Diencephalon (tissue), 1 donor: ENCODE results near the gene MTSS2. TPM values are rescaled to one million over a fixed set of nuclear protein-coding genes. Genes with fewer than 3 reads are reported as not detected.

Experiments used
- total RNA-seq: library from RNA; depleted of rRNA; stranded (reverse); fragments of >200 nt; gene quantifications from one replicate; pipeline ENCODE4 v1.2.3, GENCODE V29; 2014

Gene MTSS2
- total RNA-seq = 78.9 TPM

GRCh38 chr16:70685938-70686375 lies at the start of gene MTSS2:
TSS of gene MTSS2 (minus strand) at chr16:70686053. CDS start at chr16:70685791, 262 bp downstream.

GRCh38 chr16:70646260-70647241 lies 39.3 kb downstream of the MTSS2 start, which contains the start of gene IL34:
TSS of gene IL34 (plus strand) at chr16:70646559. CDS start at chr16:70646948, 389 bp downstream.

Other genes with a start within 250 kb of the MTSS2 start
- gene ST3GAL2, start 247.0 kb downstream of the MTSS2 start, total RNA-seq = 33.9 TPM
- gene FCSK, start 231.5 kb downstream of the MTSS2 start, total RNA-seq = 7.8 TPM
- 49.6 TPM for gene COG4, start 162.5 kb downstream of the MTSS2 start, total RNA-seq
- 104 TPM for gene SF3B3, start 162.2 kb downstream of the MTSS2 start, total RNA-seq
- gene IL34, start 39.5 kb downstream of the MTSS2 start, total RNA-seq = 8.5 TPM
- gene VAC14, start 115.1 kb upstream of the MTSS2 start, total RNA-seq = 26.5 TPM